C4-2B (cell line): Measurements from ENCODE around the gene SCYL1.
"Not testable (repeated sequence)": the region's sequence is repeated elsewhere in the genome, so short reads cannot be mapped to it uniquely, and the experiment has no call there.

ENCODE experiments used
- ZFX ChIP-seq: fragments of 450-650 bp; IDR thresholded peaks from 2 replicates; pipeline ENCODE4 v1.6.1; 2017
- TF ChIP-seq, protein P1 (sequence below): fragments of 450-650 bp; conservative IDR thresholded peaks from 2 replicates; pipeline ENCODE4 v1.5.1; 2017; ENCODE audit warnings: mild to moderate bottlenecking

DNA sequence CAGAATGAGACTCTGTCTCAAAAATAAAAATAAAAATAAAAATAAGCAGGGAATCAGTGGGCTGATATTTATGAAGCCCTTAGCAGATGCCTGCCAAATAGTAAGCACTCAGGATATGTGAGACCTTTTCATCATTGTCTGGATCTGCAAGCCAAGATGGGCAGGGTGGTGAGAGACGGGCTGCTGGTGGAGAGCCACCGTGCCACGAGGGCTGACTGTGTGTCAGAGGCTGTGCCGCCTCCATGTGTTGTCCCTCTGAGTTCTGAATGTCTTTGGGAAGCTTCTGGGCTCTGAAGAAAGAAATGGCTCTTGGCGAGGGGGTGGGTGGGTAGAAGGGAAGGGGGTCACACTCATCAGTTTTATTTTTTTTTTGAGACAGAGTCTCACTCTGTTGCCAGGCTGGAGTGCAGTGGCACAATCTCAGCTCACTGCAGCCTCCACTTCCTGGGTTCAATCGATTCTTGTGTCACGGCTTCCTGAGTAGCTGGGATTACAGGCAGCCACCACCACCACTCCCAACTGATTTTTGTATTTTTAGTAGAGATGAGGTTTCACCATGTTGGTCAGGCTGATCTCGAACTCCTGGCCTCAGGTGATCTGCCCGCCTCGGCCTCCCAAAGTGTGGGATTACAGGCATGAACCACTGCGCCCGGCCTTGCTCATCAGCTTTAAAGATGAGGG is 40.1 kb downstream of the SCYL1 start:
- TF ChIP-seq, protein P1, sequence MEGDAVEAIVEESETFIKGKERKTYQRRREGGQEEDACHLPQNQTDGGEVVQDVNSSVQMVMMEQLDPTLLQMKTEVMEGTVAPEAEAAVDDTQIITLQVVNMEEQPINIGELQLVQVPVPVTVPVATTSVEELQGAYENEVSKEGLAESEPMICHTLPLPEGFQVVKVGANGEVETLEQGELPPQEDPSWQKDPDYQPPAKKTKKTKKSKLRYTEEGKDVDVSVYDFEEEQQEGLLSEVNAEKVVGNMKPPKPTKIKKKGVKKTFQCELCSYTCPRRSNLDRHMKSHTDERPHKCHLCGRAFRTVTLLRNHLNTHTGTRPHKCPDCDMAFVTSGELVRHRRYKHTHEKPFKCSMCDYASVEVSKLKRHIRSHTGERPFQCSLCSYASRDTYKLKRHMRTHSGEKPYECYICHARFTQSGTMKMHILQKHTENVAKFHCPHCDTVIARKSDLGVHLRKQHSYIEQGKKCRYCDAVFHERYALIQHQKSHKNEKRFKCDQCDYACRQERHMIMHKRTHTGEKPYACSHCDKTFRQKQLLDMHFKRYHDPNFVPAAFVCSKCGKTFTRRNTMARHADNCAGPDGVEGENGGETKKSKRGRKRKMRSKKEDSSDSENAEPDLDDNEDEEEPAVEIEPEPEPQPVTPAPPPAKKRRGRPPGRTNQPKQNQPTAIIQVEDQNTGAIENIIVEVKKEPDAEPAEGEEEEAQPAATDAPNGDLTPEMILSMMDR: not testable (repeated sequence)
- not testable (repeated sequence) for TF ChIP-seq ZFX
